Osteocyte (in vitro differentiated cells): ENCODE measurements around the gene TRRAP. TPM values are rescaled to one million over a fixed set of nuclear protein-coding genes. Genes with fewer than 3 reads are reported as not detected.

Experiments used
- DNase-seq: peaks from one replicate; pipeline ENCODE4 v3.0.0; 2021; ENCODE audit warnings: mixed read lengths; ENCODE audit not compliant: unreplicated experiment; ENCODE audit errors: extremely low spot score
- H3K27ac Mint-ChIP-seq: one replicate; pipeline ENCODE4 v1.8.0; 2021; ENCODE audit warnings: mild to moderate bottlenecking, mixed read lengths; ENCODE audit not compliant: unreplicated experiment
- H3K27me3 Mint-ChIP-seq: one replicate; pipeline ENCODE4 v1.8.0; 2021; ENCODE audit warnings: mixed read lengths; ENCODE audit not compliant: unreplicated experiment
- H3K36me3 Mint-ChIP-seq: one replicate; pipeline ENCODE4 v1.8.0; 2021; ENCODE audit warnings: mixed read lengths; ENCODE audit not compliant: unreplicated experiment
- H3K4me1 Mint-ChIP-seq: one replicate; pipeline ENCODE4 v1.8.0; 2021; ENCODE audit warnings: mixed read lengths; ENCODE audit not compliant: unreplicated experiment
- H3K4me3 Mint-ChIP-seq: one replicate; pipeline ENCODE4 v1.8.0; 2021; ENCODE audit warnings: mild to moderate bottlenecking, moderate library complexity, mixed read lengths; ENCODE audit not compliant: unreplicated experiment
- H3K9me3 Mint-ChIP-seq: one replicate; pipeline ENCODE4 v1.8.0; 2021; ENCODE audit warnings: mixed read lengths; ENCODE audit not compliant: unreplicated experiment
- total RNA-seq: library from RNA; stranded (reverse); gene quantifications from 2 replicates; pipeline ENCODE4 v1.2.1, GENCODE V29; 2021
- TF ChIP-seq, protein P1 (sequence below): fragments of 200-600 bp; sonication (generic); IDR thresholded peaks from 2 replicates; pipeline ENCODE4 v1.5.0; 2021; ENCODE audit warnings: antibody characterized with exemption, mild to moderate bottlenecking, moderate library complexity

The TRRAP gene
- total RNA-seq, 1 donor from 2014 or later = 48.5 TPM

DNA sequence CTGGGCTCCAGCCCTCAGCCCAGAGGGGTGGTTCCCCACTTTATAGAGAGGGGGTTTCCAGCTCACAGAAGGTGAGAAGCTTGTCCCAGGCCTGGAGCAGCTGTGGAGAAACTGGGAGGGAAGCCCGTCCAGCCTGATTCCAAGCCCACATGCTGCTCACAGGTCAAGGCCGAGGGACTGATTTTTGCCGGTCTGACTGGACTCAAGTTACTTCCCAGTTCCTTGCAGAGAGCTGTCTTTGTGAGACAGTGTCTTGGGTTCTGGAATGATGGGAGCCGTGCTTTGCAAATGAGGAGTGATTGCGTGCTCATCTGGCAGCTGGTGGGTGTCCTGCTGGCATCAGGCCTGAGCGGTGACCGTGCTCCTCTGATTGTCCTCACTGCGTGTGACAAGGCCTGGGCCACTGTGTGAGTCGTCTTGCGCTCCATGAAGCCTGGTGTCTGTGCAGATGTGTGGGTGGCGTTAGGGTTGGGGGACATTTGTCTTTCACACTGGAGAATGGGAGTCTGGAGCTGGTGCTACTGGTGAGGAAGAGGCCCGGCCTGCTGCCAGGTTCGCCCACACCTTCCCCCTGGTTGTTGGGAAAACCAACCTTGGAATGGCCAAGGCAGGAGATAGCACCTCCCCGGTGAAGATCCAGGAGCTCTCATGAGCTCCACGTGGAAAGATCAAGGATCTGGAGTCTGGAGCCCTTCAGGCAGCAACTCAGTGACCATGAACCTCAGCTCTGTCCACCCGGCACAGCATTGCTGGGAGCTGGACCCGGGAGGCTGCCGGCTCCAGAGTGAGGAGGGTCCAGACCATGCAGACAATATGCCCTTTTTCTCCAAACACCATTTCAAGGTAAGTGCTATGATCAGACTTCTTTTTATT lies 136.0 kb downstream of the TRRAP start:
- peaks cover 4% of the 10 kb centered on the region for H3K9me3 Mint-ChIP-seq
- TF ChIP-seq, protein P1, sequence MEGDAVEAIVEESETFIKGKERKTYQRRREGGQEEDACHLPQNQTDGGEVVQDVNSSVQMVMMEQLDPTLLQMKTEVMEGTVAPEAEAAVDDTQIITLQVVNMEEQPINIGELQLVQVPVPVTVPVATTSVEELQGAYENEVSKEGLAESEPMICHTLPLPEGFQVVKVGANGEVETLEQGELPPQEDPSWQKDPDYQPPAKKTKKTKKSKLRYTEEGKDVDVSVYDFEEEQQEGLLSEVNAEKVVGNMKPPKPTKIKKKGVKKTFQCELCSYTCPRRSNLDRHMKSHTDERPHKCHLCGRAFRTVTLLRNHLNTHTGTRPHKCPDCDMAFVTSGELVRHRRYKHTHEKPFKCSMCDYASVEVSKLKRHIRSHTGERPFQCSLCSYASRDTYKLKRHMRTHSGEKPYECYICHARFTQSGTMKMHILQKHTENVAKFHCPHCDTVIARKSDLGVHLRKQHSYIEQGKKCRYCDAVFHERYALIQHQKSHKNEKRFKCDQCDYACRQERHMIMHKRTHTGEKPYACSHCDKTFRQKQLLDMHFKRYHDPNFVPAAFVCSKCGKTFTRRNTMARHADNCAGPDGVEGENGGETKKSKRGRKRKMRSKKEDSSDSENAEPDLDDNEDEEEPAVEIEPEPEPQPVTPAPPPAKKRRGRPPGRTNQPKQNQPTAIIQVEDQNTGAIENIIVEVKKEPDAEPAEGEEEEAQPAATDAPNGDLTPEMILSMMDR = no peak
- no peak overlapping the region for H3K4me3 Mint-ChIP-seq
- no peaks in the 10 kb centered on the region for H3K4me1 Mint-ChIP-seq
- no peaks in the 10 kb centered on the region for H3K27me3 Mint-ChIP-seq
- DNase-seq = no peak
- no peak overlapping the region for H3K27ac Mint-ChIP-seq
- peaks cover 69% of the 10 kb centered on the region for H3K36me3 Mint-ChIP-seq

DNA sequence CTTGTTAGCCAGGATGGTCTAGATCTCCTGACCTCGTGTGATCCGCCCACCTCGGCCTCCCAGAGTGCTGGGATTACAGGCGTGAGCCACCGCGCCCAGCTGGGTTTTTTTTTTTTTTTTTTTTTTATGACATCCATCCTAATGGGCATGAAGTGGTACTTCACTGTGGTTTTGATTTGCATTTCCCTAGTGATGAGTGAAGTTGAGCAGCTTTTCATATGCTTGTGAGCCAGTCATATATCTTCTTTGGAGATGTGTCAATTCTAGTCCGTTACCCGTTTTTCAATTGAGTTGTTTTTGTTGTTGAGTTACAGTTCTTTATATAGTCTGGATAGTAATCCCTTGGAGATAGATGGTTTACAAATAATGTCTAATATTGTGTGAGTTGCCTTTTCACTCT lies 137.9 kb downstream of the TRRAP start:
- TF ChIP-seq, protein P1 = no peak
- Mint-ChIP-seq H3K4me1 (peaks cover 4% of the 10 kb centered on the region), H3K27me3 (no peaks in the 10 kb centered on the region), H3K9me3 (peaks cover 4% of the 10 kb centered on the region), H3K27ac (no peak overlapping the region), H3K4me3 (no peak overlapping the region), H3K36me3 (peaks cover 70% of the 10 kb centered on the region)
- DNase-seq = no peak

DNA sequence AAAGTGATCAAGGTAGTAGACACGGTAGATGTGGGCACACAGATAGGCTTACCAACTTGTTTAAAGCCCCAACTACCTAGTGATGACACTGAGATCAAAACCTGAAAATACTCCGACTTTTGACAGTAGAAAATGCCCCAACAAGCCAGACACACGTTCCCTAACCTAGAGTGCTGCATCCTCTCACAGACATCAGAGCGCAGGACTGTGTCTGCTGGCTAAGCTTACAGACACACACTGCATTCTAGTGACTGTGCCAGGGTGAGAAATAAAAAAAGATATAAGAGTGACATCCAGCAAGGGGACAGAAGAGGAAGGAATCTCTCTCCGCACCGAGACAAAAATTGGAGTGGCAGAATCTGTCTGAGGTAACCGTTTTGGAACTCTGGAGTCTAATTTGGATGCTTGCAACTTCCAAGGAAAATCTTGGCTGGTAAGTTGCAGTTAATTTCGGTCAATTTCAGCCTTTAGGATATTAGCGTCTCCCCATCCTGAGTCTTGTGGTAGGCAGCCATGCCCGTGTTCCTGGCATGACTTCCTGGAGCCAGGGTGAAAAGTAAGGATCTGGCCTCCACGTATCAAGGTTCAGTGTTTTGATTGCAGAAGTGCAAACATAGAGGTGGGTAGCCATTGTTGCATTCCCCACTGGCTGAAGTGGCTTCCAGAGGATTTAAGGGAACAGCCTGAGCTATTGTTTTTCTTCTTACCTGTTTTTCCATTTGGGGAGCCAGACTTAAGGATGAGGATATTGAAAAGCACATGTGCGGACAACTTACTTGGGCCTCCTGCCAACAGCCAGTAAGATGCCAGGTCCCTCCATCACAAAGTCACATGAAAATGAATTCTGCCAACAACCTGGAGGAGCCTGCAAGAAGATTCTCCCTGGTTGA lies 141.4 kb downstream of the TRRAP start:
- H3K4me3 Mint-ChIP-seq = no peak overlapping the region
- H3K27ac Mint-ChIP-seq = no peak overlapping the region
- H3K9me3 Mint-ChIP-seq = peaks cover 4% of the 10 kb centered on the region
- H3K27me3 Mint-ChIP-seq = no peaks in the 10 kb centered on the region
- peaks cover 42% of the 10 kb centered on the region for H3K36me3 Mint-ChIP-seq
- peaks cover 37% of the 10 kb centered on the region for H3K4me1 Mint-ChIP-seq
- TF ChIP-seq, protein P1 = no peak
- peak; percentile 23 for DNase-seq

DNA sequence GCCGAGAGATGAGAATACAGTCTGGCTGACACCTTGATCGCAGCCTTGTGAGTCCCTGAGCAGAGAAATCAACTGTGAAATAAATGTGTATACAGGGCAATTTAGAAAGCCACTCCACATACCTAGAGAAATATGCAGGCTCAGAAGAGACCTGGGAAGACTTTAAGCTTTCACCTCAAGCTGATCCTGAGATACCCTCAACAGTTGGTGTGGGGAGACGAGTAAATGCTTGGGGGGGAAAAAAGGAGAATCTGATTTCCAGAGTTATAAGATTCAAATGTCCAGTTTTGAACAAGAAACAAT lies 142.0 kb downstream of the TRRAP start:
- peaks cover 42% of the 10 kb centered on the region for H3K4me1 Mint-ChIP-seq

More for the DNA sequence above, 142.0 kb downstream of the TRRAP start:
- H3K27ac Mint-ChIP-seq = no peak overlapping the region
- TF ChIP-seq, protein P1 = no peak
- DNase-seq = no peak
- H3K27me3 Mint-ChIP-seq = no peaks in the 10 kb centered on the region
- H3K36me3 Mint-ChIP-seq = peaks cover 37% of the 10 kb centered on the region
- H3K9me3 Mint-ChIP-seq = peaks cover 4% of the 10 kb centered on the region
- H3K4me3 Mint-ChIP-seq = no peak overlapping the region
